DLD1 (cell line): ENCODE results near the gene IL16.
"Not testable (repeated sequence)": the region's sequence is repeated elsewhere in the genome, so short reads cannot be mapped to it uniquely, and the experiment has no call there.

ENCODE experiments used
- in situ Hi-C: cut with HindIII; loops from 2 replicates; pipeline ENCODE4 v1.10.0; 2017; ENCODE audit warnings: low sequenced_read_pairs

Gene IL16

DNA sequence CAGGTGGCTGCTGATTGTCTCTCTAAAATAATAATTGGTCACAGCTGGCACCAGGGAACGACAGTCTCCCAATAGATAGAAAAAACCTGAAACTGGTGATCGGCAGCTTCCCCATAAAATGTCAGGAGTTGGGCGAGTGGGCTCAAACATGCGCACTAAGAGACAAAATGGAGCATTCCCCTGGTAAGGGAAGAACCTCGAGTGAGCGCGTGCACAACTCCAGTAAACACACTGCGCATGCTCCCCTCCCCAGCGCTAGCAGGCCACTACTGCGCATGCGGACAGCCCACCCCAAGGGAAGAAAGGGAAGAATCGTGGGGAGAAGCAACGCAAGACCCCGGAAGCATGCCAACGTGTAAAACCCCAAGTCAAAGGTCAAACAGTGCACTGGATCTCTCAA lies 134.9 kb downstream of the IL16 start:
- in situ Hi-C loops = no loop called here

- in situ Hi-C loops = no loop called here
These were observed 135.6 kb downstream of the IL16 start for GRCh38 chr15:81332326-81332725.

DNA sequence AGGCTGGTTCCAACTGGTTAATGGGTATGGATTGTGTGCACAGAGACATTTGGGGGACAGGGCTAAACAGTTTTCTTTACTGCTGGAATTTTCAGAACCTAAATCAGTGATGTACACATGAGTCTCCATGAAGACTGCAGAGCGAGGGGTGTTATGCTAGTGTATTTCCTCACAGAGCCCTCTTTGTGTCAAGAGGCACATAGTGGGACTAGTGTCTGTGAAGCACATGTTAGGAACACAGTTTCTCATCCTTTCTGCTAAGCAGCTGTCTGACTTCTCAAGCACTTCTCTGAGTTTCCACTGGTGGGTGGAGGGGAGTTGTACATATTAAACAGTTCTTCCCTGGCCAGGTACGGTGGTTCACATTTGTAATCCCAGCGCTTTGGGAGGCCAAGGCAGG lies 136.7 kb downstream of the IL16 start:
- in situ Hi-C loops = no loop called here

- in situ Hi-C loops = no loop called here
These were observed 138.2 kb downstream of the IL16 start for GRCh38 chr15:81334768-81335435.

DNA sequence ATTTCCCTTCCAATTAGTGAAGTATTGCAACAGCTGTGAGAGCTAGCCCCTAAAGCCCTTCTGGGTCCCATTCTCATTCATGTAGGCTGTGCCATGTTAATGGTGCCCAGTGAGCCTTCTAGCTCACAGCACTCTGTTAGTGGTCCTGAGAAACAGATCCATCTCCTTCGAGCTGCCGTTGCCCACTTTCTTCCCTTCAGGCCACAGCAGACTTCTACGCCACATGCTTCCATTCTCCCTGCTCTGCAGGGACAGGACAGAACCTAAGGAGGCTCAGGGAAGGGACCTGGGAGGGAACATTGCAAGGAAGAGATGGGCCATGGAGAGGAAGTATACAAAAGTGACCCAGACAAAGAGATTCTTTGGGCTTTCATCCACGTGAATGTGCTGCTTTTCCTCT lies 139.0 kb downstream of the IL16 start:
- in situ Hi-C loops = no loop called here

GRCh38 chr15:81336568-81336967 lies 139.9 kb downstream of the IL16 start:
- in situ Hi-C loops = no loop called here

GRCh38 chr15:81337241-81337640 lies 140.6 kb downstream of the IL16 start:
- in situ Hi-C loops = no loop called here

DNA sequence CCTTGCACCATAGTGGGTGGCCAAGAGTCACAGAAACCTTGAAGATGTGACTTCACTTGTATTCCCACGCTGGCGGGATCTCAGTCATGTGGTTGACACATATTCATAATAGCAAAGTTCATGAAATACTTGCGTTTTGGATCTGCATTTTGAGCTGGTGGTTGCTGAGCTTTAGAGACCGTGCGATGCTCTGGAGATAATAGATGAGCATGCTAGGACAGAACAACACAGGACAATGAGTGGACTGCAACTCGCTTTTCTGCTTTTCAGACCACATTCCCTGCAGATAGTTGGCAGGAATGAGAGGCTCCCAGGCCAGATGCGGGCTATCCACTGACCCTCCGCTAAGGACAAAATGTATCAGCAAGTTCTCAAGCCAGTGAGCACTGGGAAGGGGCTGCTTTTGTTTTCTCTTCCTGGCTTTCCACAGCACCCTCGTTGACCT lies 141.1 kb downstream of the IL16 start:
- in situ Hi-C loops = no loop called here

DNA sequence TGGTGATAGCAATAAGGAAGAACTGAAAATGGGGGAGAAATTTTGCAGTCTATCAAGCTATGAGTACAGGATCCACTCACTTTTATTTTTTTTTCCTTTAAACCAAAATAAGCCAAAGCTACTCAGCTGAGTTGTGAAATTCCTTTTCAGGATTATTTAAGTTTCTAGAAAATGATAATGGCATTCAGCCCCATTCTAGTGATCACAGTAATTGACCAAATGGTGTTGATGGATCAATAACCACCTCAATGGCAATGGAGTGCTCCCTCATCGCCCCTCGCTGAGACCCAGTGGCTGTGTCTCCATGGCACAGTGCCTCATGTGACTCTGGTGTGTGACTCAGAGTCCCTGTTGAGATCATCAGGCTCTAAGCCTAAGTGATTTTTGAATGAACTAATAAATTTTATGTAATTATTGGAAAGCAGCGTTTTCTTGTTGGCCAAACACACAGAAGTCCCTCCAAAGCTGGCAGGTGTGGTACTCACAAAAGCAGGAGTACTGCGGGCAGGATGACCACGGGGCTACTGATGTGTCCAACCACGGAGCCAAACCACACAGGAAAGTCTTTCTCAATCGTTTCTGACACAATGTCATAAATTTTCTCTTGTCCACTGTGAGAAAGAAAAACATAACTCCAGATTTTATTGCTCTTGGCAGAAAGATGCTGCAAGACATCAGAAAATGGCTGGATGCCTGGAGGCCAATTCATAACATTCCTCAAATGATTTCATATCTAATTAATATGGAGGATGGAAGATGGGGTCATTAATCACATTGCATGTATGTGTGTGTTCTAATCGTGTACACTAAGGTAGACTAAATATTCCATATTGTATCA lies 141.7 kb downstream of the IL16 start:
- in situ Hi-C loops = no loop called here

DNA sequence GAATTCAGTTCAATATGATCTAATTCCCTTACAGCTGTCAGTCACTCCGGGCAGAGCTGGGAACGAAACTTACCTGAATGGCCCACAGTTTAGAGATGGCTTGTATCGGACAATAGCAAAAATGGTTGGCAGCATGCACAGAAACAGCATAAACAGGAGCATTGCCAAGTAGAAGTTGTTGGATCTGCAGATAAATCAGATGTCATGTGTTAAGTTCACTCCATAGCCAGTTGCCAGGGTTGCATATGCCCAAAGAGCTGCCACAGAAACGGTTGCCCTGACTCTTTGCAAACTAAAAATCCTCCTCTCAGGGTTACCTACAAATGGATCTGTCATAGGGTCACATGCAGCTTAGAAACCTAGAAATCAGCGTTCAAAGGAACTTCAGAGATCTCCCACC lies 142.6 kb downstream of the IL16 start:
- in situ Hi-C loops = no loop called here

DNA sequence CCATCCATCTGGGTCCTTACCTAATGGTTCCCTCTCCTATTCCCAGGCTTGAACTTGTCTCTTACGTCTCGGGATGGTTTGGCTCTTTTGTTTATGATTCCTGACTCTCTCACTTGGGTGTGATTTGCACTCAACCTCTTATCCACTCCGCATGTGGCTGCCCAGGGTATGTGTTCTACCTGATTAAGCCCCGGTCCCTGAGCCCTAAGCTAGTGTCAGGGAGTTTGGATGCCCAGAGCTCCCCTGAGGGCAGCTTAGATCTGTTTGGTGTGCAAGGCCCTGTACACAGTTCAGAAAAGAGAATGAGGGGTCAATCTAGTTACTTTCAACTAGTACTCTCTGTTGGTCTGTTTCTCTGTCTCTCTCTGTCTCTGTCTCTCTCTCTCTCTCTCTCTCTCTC lies 143.2 kb downstream of the IL16 start:
- in situ Hi-C loops = no loop called here

DNA sequence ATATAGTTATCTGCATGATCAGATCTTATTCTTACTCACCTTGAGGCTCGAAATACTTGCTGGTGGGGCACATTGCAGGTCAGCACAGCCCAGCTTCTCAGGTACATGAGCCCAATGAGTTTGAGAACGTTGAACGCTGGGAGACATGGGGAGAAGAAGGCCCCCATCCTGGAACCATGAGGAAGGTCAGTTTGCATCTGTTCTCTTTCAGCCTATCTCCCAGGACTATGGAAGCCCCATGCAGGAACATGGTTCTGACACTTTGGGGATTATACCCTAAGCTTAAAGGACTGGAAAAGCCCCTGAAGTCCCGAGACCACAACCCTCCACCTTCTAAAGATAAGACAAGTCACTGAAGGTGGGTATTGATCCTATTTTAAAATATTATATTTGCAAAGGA lies 144.7 kb downstream of the IL16 start:
- in situ Hi-C loops = no loop called here

GRCh38 chr15:81343371-81343770 lies 146.7 kb downstream of the IL16 start:
- in situ Hi-C loops = no loop called here

GRCh38 chr15:81346611-81347010 lies 149.9 kb downstream of the IL16 start:
- in situ Hi-C loops = no loop called here

DNA sequence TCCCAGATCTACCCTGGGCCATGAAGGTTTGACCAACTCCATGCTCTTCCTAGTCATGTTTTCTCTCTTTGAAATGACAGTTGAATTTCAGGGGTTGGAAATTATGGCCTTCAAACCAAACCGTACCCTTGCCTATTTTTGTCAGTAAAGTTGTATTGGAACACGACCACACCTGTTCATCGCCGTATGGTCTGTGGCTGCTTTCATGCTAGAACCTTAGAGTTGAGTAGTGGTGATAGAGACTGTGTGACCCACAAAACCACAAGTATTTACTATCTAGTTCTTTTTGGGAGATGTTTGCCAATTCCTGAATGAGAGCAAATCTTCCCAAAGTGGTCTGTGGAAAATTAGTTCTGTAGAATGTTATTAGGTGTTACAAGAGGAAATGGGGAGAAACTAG lies 151.2 kb downstream of the IL16 start:
- in situ Hi-C loops = no loop called here

DNA sequence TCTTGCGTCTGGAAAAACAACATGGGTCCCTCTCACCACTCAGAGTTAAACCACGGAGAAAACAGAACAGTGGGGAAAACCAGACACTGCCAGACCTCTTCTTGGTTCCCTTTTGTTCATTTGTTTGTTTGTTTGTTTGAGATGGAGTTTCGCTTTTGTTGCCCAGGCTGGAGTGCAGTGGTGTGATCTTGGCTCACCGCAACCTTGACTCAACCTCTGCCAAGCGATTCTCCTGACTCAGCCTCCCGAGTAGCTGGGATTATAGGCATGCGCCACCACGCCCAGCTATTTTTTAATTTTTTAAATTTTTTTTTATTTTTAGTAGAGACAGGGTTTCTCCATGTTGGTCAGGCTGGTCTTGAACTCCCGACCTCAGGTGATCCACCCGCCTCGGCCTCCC lies 152.0 kb downstream of the IL16 start:
- in situ Hi-C loops = not testable (repeated sequence)

GRCh38 chr15:81349271-81349670 lies 152.6 kb downstream of the IL16 start:
- in situ Hi-C loops = no loop called here

- in situ Hi-C loops = no loop called here
These were observed 155.0 kb downstream of the IL16 start for GRCh38 chr15:81351651-81352050.

DNA sequence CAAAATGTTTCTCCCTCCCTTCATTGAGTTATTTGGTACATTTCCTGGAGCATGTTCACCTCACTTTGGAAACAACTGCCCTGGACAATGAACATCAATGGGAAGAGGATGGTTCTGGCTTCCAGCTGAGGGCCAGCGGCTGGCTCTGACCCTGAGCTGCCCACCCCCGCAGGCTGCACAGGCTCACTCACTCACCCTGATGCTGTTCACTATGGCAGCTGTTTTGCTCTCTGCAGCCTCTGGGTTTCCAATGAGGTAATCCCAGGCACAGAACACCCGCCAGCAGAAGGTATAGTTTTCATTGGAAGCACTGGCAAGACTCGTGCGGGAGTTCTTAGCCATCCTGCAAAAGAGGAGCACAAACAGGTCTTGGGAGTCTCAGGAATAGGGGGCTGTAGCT lies 159.6 kb downstream of the IL16 start:
- in situ Hi-C loops = no loop called here

- in situ Hi-C loops = no loop called here
These were observed 160.6 kb downstream of the IL16 start for GRCh38 chr15:81357180-81357686.

- in situ Hi-C loops = no loop called here
These were observed 161.6 kb downstream of the IL16 start for GRCh38 chr15:81358248-81358647.

DNA sequence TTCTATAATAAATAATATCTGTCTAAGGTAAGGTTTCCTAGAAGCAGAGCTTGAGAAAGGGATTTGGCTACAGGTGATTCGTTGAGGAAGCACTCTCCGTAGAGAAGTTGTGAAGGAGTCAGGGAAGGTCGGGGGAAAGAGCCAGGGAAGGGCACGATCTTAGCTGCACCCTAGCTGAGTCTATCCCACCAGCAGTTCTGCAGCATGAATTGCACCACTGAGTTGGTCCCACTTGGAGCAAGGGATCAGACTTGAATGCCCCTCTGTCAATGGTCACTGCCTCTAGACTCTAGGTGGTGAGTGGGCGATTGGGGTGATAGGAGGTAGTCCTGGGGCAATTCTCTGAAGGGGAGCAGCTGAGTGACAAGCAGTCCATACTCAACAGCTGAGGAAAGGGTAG lies 163.8 kb downstream of the IL16 start:
- in situ Hi-C loops = no loop called here
